Adipocyte (in vitro differentiated cells): Measurements from ENCODE around the gene ADAMTS15.

Experiments
- DNase-seq: peaks from one replicate; pipeline ENCODE4 v3.0.0-alpha.2; 2015; ENCODE audit warnings: low read depth
- H3K27me3 ChIP-seq: replicated peaks from 2 replicates; pipeline ENCODE4 v1.7.0; 2013; ENCODE audit warnings: mild to moderate bottlenecking, low read length, moderate library complexity; ENCODE audit not compliant: control insufficient read depth, insufficient read depth
- H3K36me3 ChIP-seq: 2 replicates; pipeline ENCODE4 v1.7.0; 2013; ENCODE audit warnings: low read length, mild to moderate bottlenecking, moderate library complexity; ENCODE audit not compliant: control insufficient read depth, insufficient read depth, severe bottlenecking
- H3K4me1 ChIP-seq: 2 replicates; pipeline ENCODE4 v1.7.0; 2013; ENCODE audit warnings: mild to moderate bottlenecking, low read length, moderate library complexity; ENCODE audit not compliant: control insufficient read depth, insufficient read depth
- H3K4me3 ChIP-seq: 2 replicates; pipeline ENCODE4 v1.7.0; 2013; ENCODE audit warnings: mild to moderate bottlenecking, low read length, moderate library complexity
- H3K9ac ChIP-seq: 2 replicates; pipeline ENCODE4 v1.7.0; 2013; ENCODE audit warnings: mild to moderate bottlenecking, low read length, moderate library complexity
- H3K9me3 ChIP-seq: 2 replicates; pipeline ENCODE4 v1.7.0; 2013; ENCODE audit warnings: mild to moderate bottlenecking, low read length, moderate library complexity; ENCODE audit not compliant: control insufficient read depth

ADAMTS15 gene

DNA sequence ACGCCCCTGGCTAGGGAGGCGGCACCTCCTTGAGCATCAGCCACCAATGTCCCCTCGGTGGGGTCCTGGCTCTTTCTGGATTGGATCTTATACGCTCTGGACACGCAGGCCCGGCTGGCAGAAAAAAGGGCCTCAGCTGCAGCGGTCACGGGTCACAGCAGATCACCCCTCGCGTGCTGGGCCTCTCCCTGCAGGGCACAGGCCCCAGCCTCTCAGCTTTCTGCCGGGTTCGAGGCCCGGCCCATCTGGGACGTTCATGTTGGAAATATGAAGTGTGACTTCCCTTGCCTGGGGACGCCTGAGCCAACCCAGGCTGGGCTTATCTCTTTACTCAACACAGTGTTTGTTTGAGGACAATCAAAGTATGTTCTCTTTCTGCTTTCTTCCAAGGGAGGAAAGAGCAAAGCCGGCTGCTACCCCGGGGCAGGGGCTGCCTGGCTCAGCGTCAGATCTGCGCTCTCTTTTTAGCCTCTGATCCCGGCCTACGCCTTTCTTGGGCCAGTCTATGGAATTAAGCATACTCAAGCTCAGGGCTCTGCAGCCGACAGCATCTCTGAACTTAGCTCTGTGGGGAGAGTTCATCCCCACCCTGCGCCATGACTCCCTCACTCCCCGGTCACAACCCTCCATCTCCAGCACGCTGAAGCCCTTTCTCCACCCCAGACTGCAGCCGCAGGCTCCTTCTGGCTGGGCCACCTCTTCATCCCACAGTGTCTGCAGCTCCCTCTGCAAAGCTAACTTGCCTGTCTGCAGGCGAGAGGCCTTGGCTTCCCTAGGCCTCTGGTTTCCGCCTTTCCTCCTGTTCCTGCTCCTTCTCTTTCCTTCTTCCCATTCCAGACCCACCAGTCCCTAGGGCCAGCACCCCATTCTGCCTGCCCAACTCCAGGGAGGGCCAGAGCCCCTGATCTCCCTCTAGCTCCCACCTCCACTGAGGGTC is 38.8 kb downstream of the ADAMTS15 start:
- no peak for DNase-seq
- no peak overlapping the region for H3K4me3 ChIP-seq
- H3K27me3 ChIP-seq: no peaks in the 10 kb centered on the region
- H3K4me1 ChIP-seq: no peaks in the 10 kb centered on the region
- H3K9me3 ChIP-seq: no peaks in the 10 kb centered on the region
- H3K36me3 ChIP-seq: no peaks in the 10 kb centered on the region
- no peak overlapping the region for H3K9ac ChIP-seq

- no peaks in the 10 kb centered on the region for H3K36me3 ChIP-seq
- H3K9me3 ChIP-seq: no peaks in the 10 kb centered on the region
- H3K9ac ChIP-seq: no peak overlapping the region
- no peaks in the 10 kb centered on the region for H3K4me1 ChIP-seq
- H3K27me3 ChIP-seq: no peaks in the 10 kb centered on the region
- no peak for DNase-seq
- H3K4me3 ChIP-seq: no peak overlapping the region
Measured at GRCh38 chr11:130487924-130488815, 39.7 kb downstream of the ADAMTS15 start.

GRCh38 chr11:130488848-130489584 is 40.6 kb downstream of the ADAMTS15 start:
- Histone ChIP-seq H3K9me3 (no peaks in the 10 kb centered on the region), H3K4me3 (no peak overlapping the region), H3K9ac (no peak overlapping the region), H3K4me1 (no peaks in the 10 kb centered on the region), H3K27me3 (no peaks in the 10 kb centered on the region), H3K36me3 (no peaks in the 10 kb centered on the region)
- DNase-seq: no peak

- Histone ChIP-seq H3K36me3 (no peaks in the 10 kb centered on the region), H3K9ac (no peak overlapping the region), H3K4me1 (no peaks in the 10 kb centered on the region), H3K27me3 (no peaks in the 10 kb centered on the region), H3K9me3 (no peaks in the 10 kb centered on the region), H3K4me3 (no peak overlapping the region)
- no peak for DNase-seq
Measured at GRCh38 chr11:130489716-130490115, 41.3 kb downstream of the ADAMTS15 start.

DNA sequence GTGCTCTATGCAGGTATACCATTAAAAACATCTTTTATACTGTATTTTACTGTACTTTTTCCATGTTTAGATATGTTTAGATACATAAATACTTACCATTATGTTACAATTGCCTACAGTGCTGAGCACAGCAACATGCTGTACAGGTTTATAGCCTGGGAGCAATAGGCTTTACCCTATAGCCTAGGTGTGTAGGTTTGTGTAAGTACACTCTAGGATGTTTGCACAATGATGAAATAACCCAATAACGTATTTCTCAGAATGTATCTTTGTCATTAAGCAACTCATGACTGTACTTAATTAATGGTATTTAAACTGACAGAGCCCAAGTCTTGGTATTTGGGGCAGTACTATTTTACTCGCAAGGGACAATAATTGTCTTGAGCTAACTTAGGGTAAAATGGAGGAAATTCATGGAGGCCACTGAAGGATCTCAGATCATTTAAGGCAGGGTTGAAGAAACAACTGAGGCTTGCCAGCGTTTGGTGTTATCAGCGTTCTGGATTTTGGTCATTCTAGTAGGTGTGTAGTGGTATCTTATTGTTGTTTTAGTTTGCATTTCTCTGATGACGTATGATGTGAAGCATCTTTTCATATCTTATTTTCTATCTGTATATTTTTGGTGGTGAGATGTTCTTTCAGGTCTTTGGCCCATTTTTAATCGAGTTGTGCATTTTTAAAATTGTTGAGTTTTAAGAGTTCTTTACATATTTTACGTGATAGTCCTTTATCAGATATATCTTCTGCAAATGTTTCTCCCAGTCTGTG is 42.4 kb downstream of the ADAMTS15 start:
- Histone ChIP-seq H3K36me3 (no peaks in the 10 kb centered on the region), H3K9me3 (no peaks in the 10 kb centered on the region), H3K27me3 (no peaks in the 10 kb centered on the region), H3K4me3 (no peak overlapping the region), H3K9ac (no peak overlapping the region), H3K4me1 (no peaks in the 10 kb centered on the region)
- no peak for DNase-seq

GRCh38 chr11:130498181-130498580 is 49.7 kb downstream of the ADAMTS15 start:
- DNase-seq: no peak
- no peak overlapping the region for H3K9ac ChIP-seq
- peaks cover 4% of the 10 kb centered on the region for H3K4me1 ChIP-seq
- no peaks in the 10 kb centered on the region for H3K27me3 ChIP-seq
- peaks cover 4% of the 10 kb centered on the region for H3K9me3 ChIP-seq
- H3K4me3 ChIP-seq: no peak overlapping the region
- no peaks in the 10 kb centered on the region for H3K36me3 ChIP-seq

GRCh38 chr11:130499828-130500227 is 51.4 kb downstream of the ADAMTS15 start:
- H3K9ac ChIP-seq: peak overlapping the region; percentile 12

GRCh38 chr11:130504317-130504716 is 55.9 kb downstream of the ADAMTS15 start:
- H3K9me3 ChIP-seq: peaks cover 13% of the 10 kb centered on the region
- peaks cover 4% of the 10 kb centered on the region for H3K4me1 ChIP-seq
- no peaks in the 10 kb centered on the region for H3K27me3 ChIP-seq
- H3K4me3 ChIP-seq: peak overlapping the region; percentile 11
- no peak overlapping the region for H3K9ac ChIP-seq
- no peak for DNase-seq
- no peaks in the 10 kb centered on the region for H3K36me3 ChIP-seq

More at GRCh38 chr11:130499828-130500227, 51.4 kb downstream of the ADAMTS15 start:
- no peak for DNase-seq
- H3K36me3 ChIP-seq: no peaks in the 10 kb centered on the region
- H3K4me1 ChIP-seq: peaks cover 4% of the 10 kb centered on the region
- H3K4me3 ChIP-seq: no peak overlapping the region
- peaks cover 14% of the 10 kb centered on the region for H3K9me3 ChIP-seq
- H3K27me3 ChIP-seq: no peaks in the 10 kb centered on the region

GRCh38 chr11:130508913-130509312 is 60.5 kb downstream of the ADAMTS15 start:
- DNase-seq: no peak
- Histone ChIP-seq H3K4me3 (no peak overlapping the region), H3K9me3 (peaks cover 11% of the 10 kb centered on the region), H3K27me3 (no peaks in the 10 kb centered on the region), H3K9ac (no peak overlapping the region), H3K4me1 (peaks cover under 1% of the 10 kb centered on the region), H3K36me3 (no peaks in the 10 kb centered on the region)

DNA sequence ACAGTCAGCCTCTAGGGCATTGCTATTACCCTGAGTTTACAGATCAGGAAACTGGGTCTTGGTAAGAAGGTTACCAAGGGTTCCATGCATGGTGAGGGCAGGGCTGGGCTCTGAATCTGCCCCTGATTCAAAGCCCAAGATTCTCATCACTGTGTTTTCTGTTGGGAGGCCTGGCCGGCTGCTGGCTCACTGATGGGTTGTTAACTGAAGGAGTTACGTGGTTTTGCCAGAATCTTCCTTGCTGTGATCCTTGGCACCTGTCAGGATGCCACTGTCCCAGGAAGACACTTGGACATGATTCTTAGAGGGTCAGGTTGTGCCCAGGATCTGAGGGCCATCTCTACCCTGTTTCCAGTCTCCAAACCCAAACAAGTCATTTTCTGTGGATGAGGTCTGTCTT is 61.5 kb downstream of the ADAMTS15 start:
- H3K36me3 ChIP-seq: no peaks in the 10 kb centered on the region

More for the DNA sequence above, 61.5 kb downstream of the ADAMTS15 start:
- DNase-seq: no peak
- Histone ChIP-seq H3K4me3 (no peak overlapping the region), H3K27me3 (no peaks in the 10 kb centered on the region), H3K4me1 (peaks cover 11% of the 10 kb centered on the region), H3K9me3 (peaks cover 3% of the 10 kb centered on the region), H3K9ac (no peak overlapping the region)
